WTC11 (cell line): ENCODE data around the gene SPP1.

Source experiments
- JUN ChIP-seq: sonication (generic); formaldehyde crosslinking; IDR thresholded peaks from 2 replicates; pipeline ENCODE4 v1.8.0; 2023; ENCODE audit warnings: mild to moderate bottlenecking, missing genetic modification reagents
- SP1 ChIP-seq: sonication (generic); formaldehyde crosslinking; conservative IDR thresholded peaks from 2 replicates; pipeline ENCODE4 v1.8.1; 2022; ENCODE audit warnings: missing genetic modification reagents
- ZNF423 ChIP-seq: fragments of 250-450 bp; sonication (Bioruptor Pico); IDR thresholded peaks from 2 replicates; pipeline ENCODE4 v2.1.2; 2022; ENCODE audit warnings: mild to moderate bottlenecking, moderate library complexity

DNA sequence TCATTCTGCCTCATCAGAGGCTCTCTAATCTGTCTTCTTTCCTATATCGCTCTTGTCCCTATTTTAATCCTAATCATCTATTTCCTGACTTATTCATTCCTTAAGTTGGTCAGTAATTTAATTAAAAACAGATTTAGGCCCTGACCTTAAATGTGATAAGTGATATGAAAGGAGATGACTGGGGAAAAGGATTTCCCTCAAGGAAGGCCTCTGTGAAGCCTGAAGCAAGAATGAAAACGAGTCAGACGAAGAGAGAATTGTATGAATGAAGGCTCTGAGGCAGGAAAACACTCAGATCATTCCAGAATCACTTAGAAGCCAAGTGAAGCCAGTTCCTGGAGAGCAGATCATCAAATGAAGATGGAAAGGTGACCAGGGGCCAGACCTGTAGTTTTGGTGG, 54.0 kb downstream of the SPP1 start:
- no peak for TF ChIP-seq SP1 (CRISPR knock-in tag)
- TF ChIP-seq JUN (CRISPR knock-in tag) = no peak
- no peak for TF ChIP-seq ZNF423
